ENCODE results near the gene IQCK. TPM values are rescaled to one million over a fixed set of nuclear protein-coding genes. Genes with fewer than 3 reads are reported as not detected.
"Not testable (repeated sequence)": the region's sequence is repeated elsewhere in the genome, so short reads cannot be mapped to it uniquely, and the experiment has no call there.

Gene IQCK
- total RNA-seq, 1 experiment from 2014 or later = 11.7 TPM

DNA sequence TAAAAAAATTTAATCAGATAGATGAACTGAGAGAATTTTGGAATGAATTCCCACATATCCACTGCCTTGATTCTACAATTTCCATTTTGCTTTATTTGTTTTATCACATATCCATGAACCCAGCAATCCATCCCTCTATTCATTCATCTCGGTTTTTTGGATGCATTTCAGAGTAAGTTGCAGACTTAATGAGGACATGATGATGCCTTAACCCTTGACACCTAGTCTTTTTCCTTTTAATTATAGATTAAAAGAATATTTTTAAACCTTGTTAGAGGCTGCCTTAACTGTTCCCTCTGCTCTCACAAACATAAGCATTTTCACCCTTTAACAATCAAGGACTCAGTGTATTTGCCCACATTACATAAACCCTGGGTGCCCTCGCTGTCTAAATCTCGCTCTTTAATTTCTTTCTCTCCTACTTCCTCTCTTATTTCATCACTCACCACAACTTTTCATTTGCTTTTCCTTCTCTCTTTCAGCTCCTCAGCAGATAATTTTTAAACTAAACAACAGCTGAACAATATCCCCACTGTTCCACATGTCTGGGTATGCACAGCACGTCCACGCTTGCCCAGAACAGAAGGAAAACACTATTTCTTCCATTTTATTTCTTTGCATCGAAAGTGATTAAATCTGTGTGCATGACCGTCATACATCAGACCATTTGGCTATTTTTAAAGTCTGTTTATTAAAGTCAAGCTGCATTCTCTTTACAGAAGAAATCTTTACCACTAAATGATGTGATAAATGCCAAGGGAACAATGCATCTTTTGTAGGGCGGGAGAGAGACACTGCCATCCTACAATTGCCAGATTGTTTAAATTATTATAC, 39.9 kb downstream of the IQCK start:
- DNase-seq (ENCODE audit: low spot score) = peak; percentile 14

DNA sequence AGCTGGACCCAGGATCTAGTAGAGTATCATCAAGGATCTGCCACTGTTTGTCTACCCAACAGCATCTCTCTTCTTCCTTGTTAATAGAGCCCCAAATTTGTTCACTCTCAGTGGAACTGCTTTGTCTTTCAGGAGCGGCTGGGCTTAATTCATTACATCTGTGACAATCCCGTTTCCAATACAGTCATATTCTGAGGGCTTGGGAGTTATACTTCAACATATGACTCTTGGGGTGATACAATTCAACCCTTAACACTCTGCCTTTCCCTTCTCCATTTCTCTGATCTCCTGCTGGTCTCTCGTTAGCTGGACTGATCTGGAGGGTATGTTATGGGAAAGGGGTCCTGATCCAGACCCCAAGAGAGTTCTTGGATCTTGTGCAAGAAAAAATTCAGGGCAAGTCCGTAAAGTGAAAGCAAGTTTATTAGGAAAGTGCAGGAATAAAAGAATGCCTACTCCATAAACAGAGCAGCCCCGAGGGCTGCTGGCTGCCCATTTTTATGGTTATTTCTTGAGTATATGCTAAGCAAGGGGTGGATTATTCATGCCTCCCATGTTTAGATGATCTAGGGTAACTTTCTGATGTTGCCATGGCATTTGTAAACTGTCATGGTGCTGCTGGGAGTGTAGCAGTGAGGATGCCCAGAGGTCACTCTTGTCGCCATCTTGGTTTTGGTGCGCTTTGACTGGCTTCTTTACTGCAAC, 42.4 kb downstream of the IQCK start:
- no peak for DNase-seq (ENCODE audit: low spot score)

DNA sequence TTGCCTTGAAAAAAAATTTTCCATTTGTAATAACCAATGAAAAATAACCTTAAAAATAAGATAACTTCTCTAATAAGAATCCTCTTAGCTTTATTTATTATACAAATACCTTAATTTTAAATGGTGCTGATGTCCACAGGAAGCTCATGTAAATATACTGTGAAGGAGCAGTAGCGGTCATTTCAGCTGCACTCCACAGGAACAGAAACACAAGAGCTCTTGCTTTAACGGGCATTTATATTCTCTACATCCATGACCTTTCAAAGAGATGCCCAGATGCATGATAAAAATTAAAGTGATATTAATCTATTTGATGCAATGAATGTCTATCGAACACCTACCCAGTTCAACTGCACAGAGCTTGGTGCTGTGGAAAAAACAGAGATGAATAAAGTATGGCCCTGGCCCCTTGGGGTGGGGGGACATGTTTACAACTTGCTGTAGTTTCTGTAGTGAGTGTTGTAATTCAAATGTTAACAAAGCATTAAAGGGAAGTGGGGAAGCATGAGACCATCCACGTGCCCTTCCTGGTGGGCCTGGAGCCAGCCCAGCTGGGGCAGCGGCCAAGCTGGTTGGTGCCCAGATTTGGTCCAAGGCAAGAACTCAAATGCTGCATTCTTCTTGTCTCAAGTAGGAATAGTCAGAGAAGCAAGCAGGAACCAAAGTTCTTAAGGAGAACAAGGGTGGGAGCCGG, 47.9 kb downstream of the IQCK start:
- peak; percentile 11 for DNase-seq (ENCODE audit: low spot score)

DNA sequence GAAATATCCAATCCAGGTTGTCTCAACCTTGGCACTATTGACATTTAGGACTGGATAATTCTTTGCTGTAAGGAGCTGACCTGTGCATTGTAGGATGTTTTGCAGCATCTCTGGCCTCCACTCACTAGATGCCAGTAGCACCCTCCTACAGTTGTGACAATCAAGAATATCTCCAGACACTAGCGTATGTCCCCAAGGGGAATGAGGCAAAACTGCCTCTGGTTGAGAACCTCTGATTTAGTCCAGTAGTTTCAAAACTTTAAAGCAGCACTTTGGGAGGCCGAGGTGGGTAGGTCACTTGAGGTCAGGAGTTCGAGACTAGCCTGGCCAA, 48.4 kb downstream of the IQCK start:
- DNase-seq (ENCODE audit: low spot score) = no peak

DNA sequence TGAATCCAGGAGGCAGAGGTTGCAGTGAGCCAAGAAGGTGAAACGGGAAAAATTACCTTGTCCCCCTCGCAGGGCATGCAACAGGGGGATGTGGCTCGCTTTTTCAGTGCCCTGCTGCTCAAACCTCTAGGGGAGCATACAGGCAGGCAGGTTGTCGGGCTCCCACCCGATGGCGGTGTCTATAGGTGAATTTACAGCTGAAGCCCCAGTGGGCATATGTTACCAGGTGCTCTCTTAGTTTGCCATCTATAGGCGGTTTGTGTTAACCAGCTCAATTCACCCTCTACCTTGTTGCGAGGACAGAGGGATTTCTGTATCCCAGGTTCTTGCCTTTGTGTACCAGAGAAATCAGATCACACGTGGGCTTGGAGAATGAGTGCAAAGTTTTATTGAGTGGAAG, 48.9 kb downstream of the IQCK start:
- DNase-seq (ENCODE audit: low spot score) = no peak

DNA sequence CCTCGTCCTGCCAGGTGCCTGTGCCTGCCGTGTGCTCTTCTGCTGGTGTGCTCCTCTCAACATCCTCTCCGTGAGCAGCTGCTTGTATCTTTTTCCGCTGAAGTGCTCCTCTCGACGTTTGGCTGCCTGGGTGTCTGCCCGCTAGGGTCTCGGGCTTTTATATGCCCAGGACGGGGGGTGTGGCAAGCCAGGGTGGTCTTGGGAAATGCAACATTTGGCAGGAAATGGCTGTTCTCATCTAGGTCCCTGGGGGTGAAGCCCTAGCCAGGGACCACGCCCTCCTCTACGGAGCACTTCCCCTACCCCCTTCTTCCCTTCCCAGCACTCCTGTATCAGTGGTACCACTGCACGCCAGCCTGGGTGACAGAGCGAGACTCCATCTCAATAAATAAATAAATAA, 49.4 kb downstream of the IQCK start:
- no peak for DNase-seq (ENCODE audit: low spot score)

DNA sequence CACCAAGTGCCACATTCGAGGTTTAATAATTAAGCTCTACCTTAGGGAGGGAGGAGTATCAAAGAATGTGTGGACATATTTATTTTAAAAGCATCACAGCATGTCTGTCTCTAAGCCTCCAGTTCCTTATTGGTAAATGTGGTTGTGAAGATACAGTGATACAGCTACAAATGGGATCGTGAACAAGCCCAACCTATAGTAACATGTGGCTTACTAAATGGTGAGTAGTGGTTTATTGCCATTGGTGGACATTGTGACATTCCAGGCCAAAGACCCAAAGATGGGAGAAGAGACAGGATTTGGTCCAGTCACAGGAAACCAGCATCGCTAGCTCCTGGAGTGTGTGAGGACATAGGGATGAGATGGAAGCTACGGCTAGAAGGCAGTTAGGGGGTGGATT, 51.2 kb downstream of the IQCK start:
- DNase-seq (ENCODE audit: low spot score) = no peak

DNA sequence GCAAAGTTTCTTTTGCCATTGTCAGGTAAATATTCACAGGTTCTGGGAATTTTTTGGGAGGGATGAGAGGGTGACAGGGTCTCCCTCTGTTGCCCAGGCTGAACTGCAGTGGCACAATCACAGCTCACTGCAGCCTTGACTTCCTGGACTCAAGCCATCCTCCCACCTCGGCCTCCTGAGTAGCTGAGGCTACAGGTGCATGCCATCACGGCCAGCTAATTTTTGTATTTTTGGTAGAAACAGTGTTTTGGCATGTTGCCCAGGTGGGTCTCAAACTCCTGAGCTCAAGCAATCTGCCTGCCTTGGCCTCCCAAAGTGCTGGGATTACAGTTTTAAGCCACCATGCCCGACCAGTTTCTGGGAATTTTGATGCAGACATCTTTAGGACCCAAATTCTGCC, 53.0 kb downstream of the IQCK start:
- no peak for DNase-seq (ENCODE audit: low spot score)

DNA sequence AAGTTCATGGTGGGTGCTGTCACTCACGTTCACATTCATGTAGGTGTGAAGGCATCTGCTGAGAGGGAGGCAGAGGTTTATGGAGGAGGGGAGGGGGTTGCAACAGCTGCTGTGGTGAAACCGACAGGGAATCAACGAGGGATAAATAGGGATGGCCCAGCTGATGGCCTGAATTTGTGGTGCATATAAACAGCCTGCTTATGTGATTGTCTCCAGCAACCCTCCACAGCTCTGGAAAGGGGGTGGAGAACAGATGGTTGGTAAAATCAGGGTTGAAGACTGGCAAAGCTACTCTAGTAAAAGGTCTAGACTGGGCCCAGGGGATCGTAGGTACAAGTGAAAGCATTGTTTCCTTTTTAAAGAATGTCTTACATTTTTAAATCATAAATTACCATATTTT, 53.7 kb downstream of the IQCK start:
- DNase-seq (ENCODE audit: low spot score) = no peak

DNA sequence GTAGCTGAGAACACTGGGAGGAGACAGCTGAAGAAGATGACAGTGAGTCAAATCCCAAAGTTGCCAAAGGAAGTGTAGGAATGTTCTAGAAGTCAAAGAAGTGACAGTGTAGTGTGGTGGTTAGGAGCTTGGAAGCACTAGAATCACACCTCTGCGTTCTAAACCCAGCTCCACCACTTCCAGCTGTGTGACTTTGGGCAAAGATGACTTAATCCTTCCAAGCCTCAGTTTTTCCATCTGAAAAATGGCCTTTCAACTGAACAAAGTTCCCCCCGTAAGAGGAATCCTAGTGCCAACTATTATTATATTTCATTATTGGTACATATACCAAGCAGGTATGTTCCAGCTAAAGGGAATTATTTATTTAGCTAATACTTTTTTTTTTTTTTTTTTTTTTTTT, 56.0 kb downstream of the IQCK start:
- DNase-seq (ENCODE audit: low spot score) = no peak

DNA sequence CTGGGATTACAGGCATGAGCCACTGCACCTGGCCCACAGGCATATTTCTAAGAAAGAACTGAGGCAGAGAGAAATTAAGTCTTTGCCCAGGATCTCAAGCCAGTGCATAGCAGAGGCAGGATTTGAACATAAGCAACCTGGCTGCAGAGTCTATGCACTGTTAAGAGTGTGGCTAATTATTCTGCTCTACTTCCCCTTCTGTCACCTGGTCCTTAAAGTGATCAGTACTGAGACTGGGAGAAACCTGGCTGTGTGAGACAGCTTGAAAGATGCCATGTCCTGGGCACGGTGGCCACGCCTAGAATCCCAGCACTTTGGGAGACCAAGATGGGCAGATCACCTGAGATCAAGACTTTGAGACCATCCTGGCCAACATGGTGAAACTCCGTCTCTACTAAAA, 58.1 kb downstream of the IQCK start:
- no peak for DNase-seq (ENCODE audit: low spot score)

DNA sequence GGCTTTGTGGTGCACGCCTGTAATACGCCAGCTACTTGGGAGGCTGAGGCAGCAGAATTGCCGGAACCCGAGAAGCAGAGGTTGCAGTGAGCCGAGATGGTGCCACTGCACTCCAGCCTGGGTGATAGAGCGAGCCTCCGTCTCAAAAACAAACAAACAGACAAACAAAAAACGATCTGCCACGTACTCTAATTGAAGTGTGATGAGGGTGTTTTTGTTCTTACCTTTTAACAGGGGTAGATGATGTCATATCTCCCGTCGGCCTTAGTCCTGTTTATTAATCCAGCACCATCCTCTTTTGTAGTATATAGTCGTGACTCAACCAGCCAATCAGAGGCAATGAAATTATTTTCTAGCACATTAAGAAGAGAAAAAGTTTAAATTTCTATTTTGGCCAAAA, 58.5 kb downstream of the IQCK start:
- DNase-seq (ENCODE audit: low spot score) = no peak

DNA sequence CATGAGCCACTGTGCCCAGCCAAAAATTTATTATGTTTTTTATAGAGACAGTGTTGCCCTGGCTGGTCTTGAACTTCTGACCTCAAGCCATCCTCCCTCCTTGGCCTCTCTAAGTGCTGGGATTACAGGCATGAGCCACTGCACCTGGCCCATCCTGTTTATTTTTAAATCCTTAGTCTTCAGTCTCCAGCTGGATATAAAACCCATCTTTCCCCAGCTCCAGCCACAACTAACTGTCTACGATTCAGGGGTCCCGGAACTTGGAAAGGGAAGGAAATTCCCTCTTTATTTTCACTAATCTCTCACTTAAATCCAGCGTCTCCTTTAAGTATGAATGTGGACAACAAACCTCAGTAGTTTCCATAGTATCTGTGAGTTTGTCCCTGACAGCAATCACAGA, 62.2 kb downstream of the IQCK start:
- DNase-seq (ENCODE audit: low spot score) = no peak

DNA sequence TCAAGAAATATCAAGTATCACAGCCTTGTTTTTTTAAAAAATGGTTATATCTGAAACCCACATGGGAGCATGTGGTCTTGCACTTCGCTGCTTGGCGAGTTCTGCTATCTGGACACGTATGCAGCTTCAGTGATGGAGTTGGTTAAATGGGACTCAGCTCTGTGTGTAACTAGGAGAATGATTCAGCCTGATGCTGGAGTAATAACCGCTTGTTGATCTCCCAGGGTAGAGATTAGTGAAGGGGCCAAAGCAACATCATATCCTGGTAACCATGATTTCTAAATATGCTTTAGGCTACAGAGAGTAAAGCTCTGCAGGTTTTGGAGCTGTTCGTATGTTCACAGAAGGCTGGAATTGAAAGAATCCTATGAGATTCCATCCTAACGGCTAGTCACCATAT, 63.2 kb downstream of the IQCK start:
- no peak for DNase-seq (ENCODE audit: low spot score)

DNA sequence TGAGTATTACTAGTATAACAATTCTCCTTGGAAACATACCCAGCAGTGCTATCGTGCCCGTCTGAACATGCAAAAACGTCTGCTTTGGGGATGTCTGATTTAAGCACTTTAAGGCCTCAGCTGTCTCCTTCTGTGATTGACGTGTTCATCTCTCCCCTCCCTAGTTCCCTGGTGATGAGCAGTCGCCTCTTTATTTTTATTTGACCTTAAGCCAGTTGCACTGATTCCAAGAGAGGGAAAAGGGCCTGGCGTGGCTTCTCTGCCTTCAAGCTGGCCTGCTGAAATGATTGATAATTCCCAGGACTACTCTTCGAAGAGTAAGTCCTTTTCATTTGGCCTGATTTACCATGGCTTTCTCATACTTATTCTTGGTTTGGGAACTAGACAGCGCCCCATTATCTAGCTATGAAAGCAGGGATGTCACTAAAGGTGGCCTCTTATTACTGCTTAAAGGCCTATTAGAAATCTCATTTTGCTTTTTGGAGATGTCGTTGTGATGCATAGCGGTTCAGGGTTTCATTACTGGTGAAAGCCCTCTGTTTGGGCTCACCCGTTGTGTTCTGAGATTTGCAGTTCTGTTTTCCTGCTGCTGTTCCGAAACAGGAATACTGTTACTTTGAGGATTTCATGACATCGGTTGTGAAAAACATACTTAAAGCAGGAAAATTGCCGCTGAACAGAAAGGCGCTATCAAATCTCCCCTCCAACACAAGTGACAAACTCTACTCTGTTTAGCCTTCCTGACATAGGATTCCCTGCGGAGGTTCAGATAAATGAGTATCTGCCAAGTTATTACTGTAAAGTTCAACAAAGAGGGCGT, 65.5 kb downstream of the IQCK start:
- DNase-seq (ENCODE audit: low spot score) = no peak

DNA sequence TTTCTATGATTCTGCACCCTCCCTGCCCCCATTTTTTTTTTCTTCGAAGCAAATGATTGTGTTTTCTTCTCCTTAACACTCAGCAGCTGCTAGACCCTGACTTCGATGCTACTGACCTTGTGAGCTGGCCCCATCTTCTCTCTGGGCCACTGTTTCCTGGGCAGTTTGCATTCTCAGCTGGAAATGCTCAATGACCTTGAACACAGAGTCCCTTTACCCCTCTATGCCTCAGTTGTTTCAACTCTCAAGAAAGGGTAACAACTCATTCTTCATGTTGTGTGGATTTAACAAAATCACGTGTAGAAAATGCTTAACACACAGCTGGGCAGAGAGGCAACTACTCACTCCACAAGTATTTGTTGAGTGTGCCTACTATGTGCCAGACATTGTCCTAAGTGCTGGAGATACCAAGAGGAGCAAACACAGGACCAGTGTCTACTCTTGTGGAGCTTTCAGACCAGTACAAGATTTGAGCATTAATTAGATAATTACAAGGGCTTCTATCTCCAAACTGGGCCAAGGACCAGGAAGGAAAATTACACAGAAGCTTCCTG, 66.2 kb downstream of the IQCK start:
- DNase-seq (ENCODE audit: low spot score) = no peak

DNA sequence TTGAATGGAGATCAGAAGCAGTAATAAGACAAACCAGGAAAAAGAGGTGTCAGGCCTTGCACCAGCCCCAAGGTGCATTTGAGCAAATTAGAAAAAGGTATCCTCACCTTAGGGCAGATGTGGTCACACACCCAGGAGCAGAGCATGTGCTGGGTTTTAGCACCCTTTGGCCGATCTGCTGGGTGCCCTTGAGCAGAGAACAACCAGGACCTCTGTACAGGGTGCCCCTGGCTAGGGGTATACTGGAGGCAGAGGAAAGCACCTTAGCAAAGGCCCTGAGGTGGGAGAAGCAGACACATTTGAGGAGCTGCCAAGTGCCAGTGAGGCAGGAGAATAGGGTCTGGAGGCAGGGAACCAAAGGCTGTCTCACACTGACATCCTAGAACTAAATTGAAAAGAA, 67.0 kb downstream of the IQCK start:
- no peak for DNase-seq (ENCODE audit: low spot score)

DNA sequence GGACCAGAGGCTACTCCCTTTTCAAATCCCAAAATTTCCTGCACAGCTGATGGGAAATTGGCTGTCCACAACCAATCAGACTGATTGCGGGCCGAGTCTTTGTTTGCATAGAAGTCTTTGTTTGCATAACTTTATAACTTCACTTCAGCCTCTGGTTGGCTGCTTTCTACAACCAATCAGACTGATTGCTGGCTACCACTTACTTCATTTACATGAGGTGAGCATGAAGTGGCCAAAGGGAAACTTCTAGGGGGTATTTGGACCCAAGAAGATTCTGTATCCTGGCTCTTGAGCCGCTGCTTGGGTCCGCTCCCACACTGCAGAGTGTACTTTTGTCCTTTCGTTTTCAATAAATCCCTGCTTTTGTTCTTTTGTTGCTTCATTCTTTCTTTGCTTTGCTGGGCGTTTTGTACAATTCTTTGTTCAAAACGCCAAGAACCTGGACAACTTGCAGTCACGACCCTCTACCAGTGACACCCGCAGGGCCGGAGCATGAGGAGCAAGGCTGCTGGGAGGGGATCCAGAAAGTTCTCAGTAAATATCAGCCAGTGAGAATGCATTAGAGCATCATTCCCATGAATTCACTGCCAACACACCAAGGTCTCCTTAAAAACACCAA, 67.5 kb downstream of the IQCK start:
- no peak for DNase-seq (ENCODE audit: low spot score)

DNA sequence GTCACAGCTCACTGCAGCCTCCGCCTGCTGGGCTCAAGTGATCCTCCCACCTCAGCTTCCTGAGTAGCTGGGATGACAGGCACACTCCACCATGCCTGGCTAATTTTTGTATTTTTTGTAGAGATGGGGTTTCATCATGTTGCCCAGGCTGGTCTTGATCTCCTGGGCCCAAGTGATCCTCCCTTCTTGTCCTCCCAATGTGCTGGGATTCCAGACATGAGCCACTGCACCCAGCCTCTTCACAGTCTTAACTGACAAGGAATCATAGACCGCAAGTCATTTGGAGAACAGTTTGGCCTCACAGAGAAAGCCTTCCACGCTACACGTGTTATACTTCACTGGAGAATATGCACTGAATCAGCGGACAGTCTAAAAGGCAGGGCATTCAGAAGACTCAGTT, 83.3 kb downstream of the IQCK start:
- DNase-seq (ENCODE audit: low spot score) = not testable (repeated sequence)

DNA sequence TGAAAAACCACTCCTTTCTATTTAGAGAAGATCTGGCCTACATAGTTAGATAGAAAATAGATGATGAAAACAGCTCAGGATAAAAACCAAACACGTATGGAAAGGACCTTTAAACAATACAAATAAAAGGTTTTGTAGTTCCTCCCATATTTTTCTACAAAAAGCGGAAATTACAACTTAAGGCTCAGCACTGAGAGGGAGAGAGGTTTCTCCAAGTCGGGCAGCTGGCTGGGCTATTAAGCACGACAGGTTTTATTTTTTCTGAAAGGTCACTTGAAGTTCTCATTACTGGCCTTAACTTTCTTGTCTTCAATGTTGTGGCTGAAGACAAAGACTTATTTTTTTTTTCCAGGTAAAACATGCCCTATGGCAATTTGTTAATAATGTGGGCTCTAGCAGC, 83.8 kb downstream of the IQCK start:
- DNase-seq (ENCODE audit: low spot score) = not testable (repeated sequence)

DNA sequence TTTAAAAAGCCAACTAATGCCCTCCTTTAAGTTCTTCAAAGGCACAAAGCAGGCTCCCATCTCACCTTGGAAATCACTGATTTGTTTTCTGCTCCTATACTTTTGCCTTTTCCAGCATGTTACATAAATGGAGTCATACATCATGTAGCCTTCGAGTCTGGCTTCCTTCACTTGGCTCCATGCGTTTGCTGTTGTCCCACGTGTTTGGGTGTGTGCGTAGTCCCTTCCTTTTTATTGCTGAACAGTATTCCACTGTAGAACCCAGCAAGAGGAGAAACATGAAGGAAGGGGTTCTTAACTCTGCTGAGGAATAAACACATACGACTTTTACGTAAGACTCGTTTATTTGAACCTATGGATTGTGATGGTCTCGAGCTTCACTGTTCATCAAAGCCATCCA, 84.5 kb downstream of the IQCK start:
- DNase-seq (ENCODE audit: low spot score) = no peak
